ENCODE measurements around the gene CRYL1. TPM values are rescaled to one million over a fixed set of nuclear protein-coding genes. Genes with fewer than 3 reads are reported as not detected.

The CRYL1 gene
- polyA plus RNA-seq, 1 of the 3 experiments (the other 2 are of a cell fraction), result 34.8 TPM

DNA sequence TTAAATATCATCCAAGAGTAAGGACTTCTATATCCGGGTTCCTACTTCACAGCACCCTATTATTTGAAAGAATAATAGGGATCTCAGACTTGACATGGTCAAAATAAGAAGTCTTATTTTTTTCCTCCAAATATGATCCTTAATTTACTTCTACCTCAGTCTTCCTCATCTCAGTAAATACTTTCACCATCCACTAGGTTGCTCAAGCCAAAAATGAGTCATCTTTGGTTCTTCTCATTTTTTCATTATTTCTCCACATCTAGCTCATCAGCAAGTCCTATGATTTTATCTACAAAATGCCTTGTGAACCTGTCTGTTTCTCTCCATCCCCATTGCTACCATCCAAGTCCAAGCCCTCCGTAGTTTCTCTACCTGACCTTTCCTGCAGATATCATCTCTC is 171.7 kb downstream of the CRYL1 start:
- Histone ChIP-seq H3K27ac (ENCODE audit: low read depth in 2 of 2, low read length in 1 of 2) (no peak overlapping the region), H3K4me1 (ENCODE audit: control insufficient read depth in 1 of 2, insufficient read depth in 2 of 2, low read depth in 1 of 2, low read length in 1 of 2) (no peaks in the 10 kb centered on the region), H3K9me2 (no peaks in the 10 kb centered on the region), H3K27me3 (ENCODE audit: insufficient read depth) (no peaks in the 10 kb centered on the region; the same call in 1 of the 2 replicates), H3K9ac (no peak overlapping the region), H3K4me2 (no peak overlapping the region), H2AFZ (ENCODE audit: low read depth) (no peak overlapping the region), H3K36me3 (replicated peaks in 1 of 2; ENCODE audit: control insufficient read depth in 1 of 2, insufficient read depth in 2 of 2, low read length in 1 of 2) (no peaks in the 10 kb centered on the region), H3K79me2 (ENCODE audit: insufficient read depth) (no peaks in the 10 kb centered on the region), H4K20me1 (ENCODE audit: insufficient read depth) (no peaks in the 10 kb centered on the region), H3K4me3 (ENCODE audit: low read depth in 2 of 2, low read length in 1 of 2) (no peak overlapping the region), H3K9me3 (no peaks in the 10 kb centered on the region), H3F3A (replicated peaks; ENCODE audit: insufficient read depth) (no peaks in the 10 kb centered on the region)
- TF ChIP-seq FOSL2 (IDR thresholded peaks at IDR 0.05; ENCODE audit: borderline replicate concordance, low read depth) (peak; percentile 30; the same call in 1 of the 2 replicates), ELF1 (IDR thresholded peaks at IDR 0.05) (no peak), MEF2A (IDR thresholded peaks at IDR 0.05; ENCODE audit: borderline replicate concordance, low read depth) (no peak), TEAD4 (IDR thresholded peaks at IDR 0.05; ENCODE audit: borderline replicate concordance, insufficient read depth) (no peak)
- TF ChIP-seq, protein P1, sequence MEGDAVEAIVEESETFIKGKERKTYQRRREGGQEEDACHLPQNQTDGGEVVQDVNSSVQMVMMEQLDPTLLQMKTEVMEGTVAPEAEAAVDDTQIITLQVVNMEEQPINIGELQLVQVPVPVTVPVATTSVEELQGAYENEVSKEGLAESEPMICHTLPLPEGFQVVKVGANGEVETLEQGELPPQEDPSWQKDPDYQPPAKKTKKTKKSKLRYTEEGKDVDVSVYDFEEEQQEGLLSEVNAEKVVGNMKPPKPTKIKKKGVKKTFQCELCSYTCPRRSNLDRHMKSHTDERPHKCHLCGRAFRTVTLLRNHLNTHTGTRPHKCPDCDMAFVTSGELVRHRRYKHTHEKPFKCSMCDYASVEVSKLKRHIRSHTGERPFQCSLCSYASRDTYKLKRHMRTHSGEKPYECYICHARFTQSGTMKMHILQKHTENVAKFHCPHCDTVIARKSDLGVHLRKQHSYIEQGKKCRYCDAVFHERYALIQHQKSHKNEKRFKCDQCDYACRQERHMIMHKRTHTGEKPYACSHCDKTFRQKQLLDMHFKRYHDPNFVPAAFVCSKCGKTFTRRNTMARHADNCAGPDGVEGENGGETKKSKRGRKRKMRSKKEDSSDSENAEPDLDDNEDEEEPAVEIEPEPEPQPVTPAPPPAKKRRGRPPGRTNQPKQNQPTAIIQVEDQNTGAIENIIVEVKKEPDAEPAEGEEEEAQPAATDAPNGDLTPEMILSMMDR (IDR thresholded peaks at IDR 0.05), result peak; percentile 32; the same call in 1 of the 2 replicates
- TF ChIP-seq, protein P2, sequence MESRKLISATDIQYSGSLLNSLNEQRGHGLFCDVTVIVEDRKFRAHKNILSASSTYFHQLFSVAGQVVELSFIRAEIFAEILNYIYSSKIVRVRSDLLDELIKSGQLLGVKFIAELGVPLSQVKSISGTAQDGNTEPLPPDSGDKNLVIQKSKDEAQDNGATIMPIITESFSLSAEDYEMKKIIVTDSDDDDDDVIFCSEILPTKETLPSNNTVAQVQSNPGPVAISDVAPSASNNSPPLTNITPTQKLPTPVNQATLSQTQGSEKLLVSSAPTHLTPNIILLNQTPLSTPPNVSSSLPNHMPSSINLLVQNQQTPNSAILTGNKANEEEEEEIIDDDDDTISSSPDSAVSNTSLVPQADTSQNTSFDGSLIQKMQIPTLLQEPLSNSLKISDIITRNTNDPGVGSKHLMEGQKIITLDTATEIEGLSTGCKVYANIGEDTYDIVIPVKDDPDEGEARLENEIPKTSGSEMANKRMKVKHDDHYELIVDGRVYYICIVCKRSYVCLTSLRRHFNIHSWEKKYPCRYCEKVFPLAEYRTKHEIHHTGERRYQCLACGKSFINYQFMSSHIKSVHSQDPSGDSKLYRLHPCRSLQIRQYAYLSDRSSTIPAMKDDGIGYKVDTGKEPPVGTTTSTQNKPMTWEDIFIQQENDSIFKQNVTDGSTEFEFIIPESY (IDR thresholded peaks at IDR 0.05; ENCODE audit: borderline replicate concordance, low read depth), result no peak
- POLR2A ChIA-PET, result no interaction called here
- CTCF ChIA-PET, result no interaction called here
- 34% methylated on average over 2 of the region's 2 CpGs for WGBS (ENCODE audit: low lambda C conversion rate)
- no peak for DNase-seq

Small RNAs within 50 kb of the gene (small RNA-seq; reads per million reads assigned to genes)
- gene MIR4499, result 0 reads per million in 7 experiments

Other genes starting within 250 kb of the CRYL1 start
- 6.2 and 7.2 TPM in 2 replicates for gene IFT88, start 41.3 kb upstream of the CRYL1 start, polyA plus RNA-seq (2012; rRNA removed)
- 1.6 and 2.3 TPM in 2 replicates for gene IL17D, start 177.8 kb upstream of the CRYL1 start, polyA plus RNA-seq (2012; rRNA removed)
- gene EEF1AKMT1, start 248.1 kb upstream of the CRYL1 start, polyA plus RNA-seq (2012; rRNA removed), result 4.2 and 5.3 TPM in 2 replicates

All from SK-N-SH (cell line).